GM23248 (cell line): ENCODE measurements around the gene ATP1B3. TPM values are rescaled to one million over a fixed set of nuclear protein-coding genes. Genes with fewer than 3 reads are reported as not detected.
A peak's percentile ranks its signal among the peaks of the same experiment; 100 is the strongest.

ENCODE experiments used
- DNase-seq: peaks from one replicate; pipeline ENCODE4 v3.0.0-alpha.2; 2015
- H2AFZ ChIP-seq: fragments of 200-600 bp; sonication (generic); 2 replicates; pipeline ENCODE4 v1.6.1; 2016; ENCODE audit warnings: antibody characterized with exemption
- H3F3A ChIP-seq: fragments of 200-600 bp; sonication (generic); 2 replicates; pipeline ENCODE4 v1.6.1; 2016; ENCODE audit warnings: mild to moderate bottlenecking, antibody characterized with exemption, mixed run types; ENCODE audit not compliant: insufficient read depth
- H3K27ac ChIP-seq: fragments of 200-600 bp; sonication (generic); 2 replicates; pipeline ENCODE4 v1.5.1; 2016; ENCODE audit warnings: mild to moderate bottlenecking
- H3K27me3 ChIP-seq: fragments of 200-600 bp; sonication (generic); replicated peaks from 2 replicates; pipeline ENCODE4 v1.6.1; 2016; ENCODE audit warnings: mild to moderate bottlenecking; ENCODE audit not compliant: insufficient read depth
- H3K36me3 ChIP-seq: fragments of 200-600 bp; sonication (generic); 2 replicates; pipeline ENCODE4 v1.6.1; 2016; ENCODE audit warnings: low read depth, mild to moderate bottlenecking
- H3K4me1 ChIP-seq: fragments of 200-600 bp; sonication (generic); 2 replicates; pipeline ENCODE4 v1.6.1; 2016; ENCODE audit warnings: mild to moderate bottlenecking; ENCODE audit not compliant: insufficient read depth
- H3K4me2 ChIP-seq: fragments of 200-600 bp; sonication (generic); one replicate; pipeline ENCODE4 v1.6.1; 2016; ENCODE audit warnings: mild to moderate bottlenecking; ENCODE audit not compliant: unreplicated experiment
- H3K4me3 ChIP-seq: fragments of 200-600 bp; sonication (generic); 2 replicates; pipeline ENCODE4 v1.5.1; 2016; ENCODE audit warnings: mild to moderate bottlenecking
- H3K79me2 ChIP-seq: fragments of 200-600 bp; sonication (generic); 2 replicates; pipeline ENCODE4 v1.6.1; 2016; ENCODE audit warnings: mild to moderate bottlenecking; ENCODE audit not compliant: insufficient read depth
- H3K9ac ChIP-seq: fragments of 200-600 bp; sonication (generic); 2 replicates; pipeline ENCODE4 v1.6.1; 2016; ENCODE audit warnings: mild to moderate bottlenecking
- H3K9me2 ChIP-seq: fragments of 200-600 bp; sonication (generic); 2 replicates; pipeline ENCODE4 v1.6.1; 2016; ENCODE audit warnings: mixed run types, mild to moderate bottlenecking, moderate library complexity; ENCODE audit not compliant: insufficient read depth
- H3K9me3 ChIP-seq: fragments of 200-600 bp; sonication (generic); one replicate; pipeline ENCODE4 v1.6.1; 2017; ENCODE audit warnings: low read depth
- H4K20me1 ChIP-seq: fragments of 200-600 bp; sonication (generic); 2 replicates; pipeline ENCODE4 v1.6.0; 2016; ENCODE audit not compliant: insufficient read depth
- EZH2 ChIP-seq: fragments of 200-600 bp; sonication (generic); IDR thresholded peaks from 2 replicates; pipeline ENCODE4 v1.6.1; 2018; ENCODE audit warnings: antibody characterized with exemption, mild to moderate bottlenecking; ENCODE audit not compliant: insufficient read depth, poor library complexity, severe bottlenecking
- EZH2phosphoT487 ChIP-seq: fragments of 200-600 bp; sonication (generic); IDR thresholded peaks from 2 replicates; pipeline ENCODE4 v1.6.1; 2018; ENCODE audit warnings: antibody characterized with exemption, moderate library complexity, mild to moderate bottlenecking, low read depth; ENCODE audit not compliant: insufficient read depth
- WGBS, 2 experiments: methylation state at CpG; one replicate each; pipeline ENCODE4 v1.1.6; 2015 to 2017; ENCODE audit warnings: low lambda C conversion rate in 2 of 2, low coverage in 1 of 2; ENCODE audit errors: missing lambda C conversion rate in 2 of 2; 5-methylcytosine and 5-hydroxymethylcytosine counted together
- in situ Hi-C: fragments of 300-500 bp; cut with MboI; formaldehyde crosslinking; loops from 2 replicates; pipeline ENCODE4 v1.15.0; 2020
- polyA plus RNA-seq: library from polyadenylated mRNA; unstranded; fragments of >200 nt; fragmentation: Nextera tagmentation; extraction: Ambion mirVana; gene quantifications from 2 replicates; pipeline ENCODE4 v1.2.1, GENCODE V29; 2016
- total RNA-seq: library from RNA; depleted of rRNA; stranded (reverse); fragments of >200 nt; shearing (Covaris generic); gene quantifications from 2 replicates; pipeline ENCODE4 v1.2.3, GENCODE V29; 2014

ATP1B3 gene
- total and polyA plus RNA-seq, 2 experiments from 2014 or later = 73.6 to 245 TPM

DNA sequence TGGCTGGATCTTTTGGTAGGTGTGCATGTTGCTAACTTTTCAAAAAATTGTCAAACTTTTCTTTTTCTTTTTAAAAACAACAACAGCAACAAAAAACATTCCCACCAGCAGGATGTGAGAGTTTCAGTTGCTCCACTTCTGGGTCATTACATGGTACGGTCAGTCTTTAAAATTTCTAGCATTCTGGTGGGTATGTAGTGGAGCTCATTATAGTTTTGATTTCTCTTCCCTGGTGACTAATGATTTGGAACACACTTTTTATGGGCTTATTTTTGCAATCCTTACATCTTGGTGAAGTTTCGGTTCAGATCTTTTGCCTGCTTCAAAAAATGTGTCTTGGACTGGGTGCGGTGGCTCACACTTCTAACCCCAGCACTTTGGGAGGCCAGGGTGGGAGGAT, 19.3 kb downstream of the ATP1B3 start:
- Histone ChIP-seq H3K9me2 (no peaks in the 10 kb centered on the region), H3K36me3 (no peaks in the 10 kb centered on the region), H3K4me3 (no peak overlapping the region), H4K20me1 (no peaks in the 10 kb centered on the region), H3K9ac (no peak overlapping the region; the same call in 1 of the 2 replicates), H3K4me1 (peaks cover 23% of the 10 kb centered on the region; the same call in 1 of the 2 replicates), H2AFZ (no peak overlapping the region), H3F3A (0 out of 2 replicates have a peak, but pooled peaks cover 9% of the 10 kb centered on the region), H3K27ac (peak overlapping the region; percentile 63; the same call in 1 of the 2 replicates), H3K9me3 (no peaks in the 10 kb centered on the region), H3K79me2 (peaks cover 97% of the 10 kb centered on the region), H3K4me2 (no peak overlapping the region), H3K27me3 (no peaks in the 10 kb centered on the region)
- 80 to 84% methylated on average over 3 of the region's 3 CpGs for WGBS, 2 experiments
- TF ChIP-seq EZH2 (no peak), EZH2phosphoT487 (no peak)
- in situ Hi-C loops = no loop called here
- peak; percentile 26 for DNase-seq

DNA sequence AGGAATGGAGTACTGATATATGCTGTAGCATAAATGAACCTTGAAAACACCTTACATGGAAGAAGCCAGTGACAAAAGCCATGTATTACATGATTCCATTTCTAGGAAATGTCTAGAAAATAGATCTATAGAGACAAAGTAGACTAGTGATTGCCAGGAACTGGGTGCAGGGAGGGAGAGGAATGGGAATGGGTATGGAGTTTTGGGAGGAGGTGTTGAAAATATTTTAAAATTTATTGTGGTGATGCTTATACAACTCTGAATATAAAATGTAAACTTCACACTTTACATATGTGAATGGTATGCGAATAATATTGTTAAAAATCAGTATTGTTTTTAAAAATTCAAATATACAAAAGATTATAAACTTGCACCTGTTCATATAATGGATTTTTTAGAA, 22.5 kb downstream of the ATP1B3 start:
- TF ChIP-seq EZH2 (no peak), EZH2phosphoT487 (no peak)

GRCh38 chr3:141900343-141900742, 23.9 kb downstream of the ATP1B3 start:
- Histone ChIP-seq H3K79me2 (peaks cover 82% of the 10 kb centered on the region), H3K27me3 (no peaks in the 10 kb centered on the region), H3K36me3 (no peaks in the 10 kb centered on the region), H3K4me3 (no peak overlapping the region), H3K9ac (no peak overlapping the region), H4K20me1 (no peaks in the 10 kb centered on the region), H3K4me2 (no peak overlapping the region), H3K4me1 (0 out of 2 replicates have a peak, but pooled peaks cover under 1% of the 10 kb centered on the region), H3K9me2 (no peaks in the 10 kb centered on the region), H3F3A (peaks cover 19% of the 10 kb centered on the region; the same call in 1 of the 2 replicates), H3K27ac (no peak overlapping the region), H3K9me3 (no peaks in the 10 kb centered on the region), H2AFZ (no peak overlapping the region)
- no peak for DNase-seq
- WGBS, 2 experiments = 95 to 96% methylated on average over 3 of the region's 3 CpGs
- in situ Hi-C loops = no loop called here
- no peak for TF ChIP-seq EZH2
- no peak for TF ChIP-seq EZH2phosphoT487

More for the DNA sequence above, 22.5 kb downstream of the ATP1B3 start:
- no peak overlapping the region for H3K4me3 ChIP-seq
- H3K4me2 ChIP-seq = no peak overlapping the region
- H3F3A ChIP-seq = 0 out of 2 replicates have a peak, but pooled peaks cover 9% of the 10 kb centered on the region
- H3K4me1 ChIP-seq = peaks cover 10% of the 10 kb centered on the region; the same call in 1 of the 2 replicates
- DNase-seq = no peak
- no peak overlapping the region for H2AFZ ChIP-seq
- no peaks in the 10 kb centered on the region for H3K9me2 ChIP-seq
- H4K20me1 ChIP-seq = no peaks in the 10 kb centered on the region
- no peaks in the 10 kb centered on the region for H3K36me3 ChIP-seq
- in situ Hi-C loops = no loop called here
- WGBS, 2 experiments = 100% methylated on average over 1 of the region's 1 CpG
- no peak overlapping the region for H3K9ac ChIP-seq
- H3K27me3 ChIP-seq = no peaks in the 10 kb centered on the region
- H3K79me2 ChIP-seq = peaks cover 94% of the 10 kb centered on the region
- H3K9me3 ChIP-seq = no peaks in the 10 kb centered on the region
- no peak overlapping the region for H3K27ac ChIP-seq

DNA sequence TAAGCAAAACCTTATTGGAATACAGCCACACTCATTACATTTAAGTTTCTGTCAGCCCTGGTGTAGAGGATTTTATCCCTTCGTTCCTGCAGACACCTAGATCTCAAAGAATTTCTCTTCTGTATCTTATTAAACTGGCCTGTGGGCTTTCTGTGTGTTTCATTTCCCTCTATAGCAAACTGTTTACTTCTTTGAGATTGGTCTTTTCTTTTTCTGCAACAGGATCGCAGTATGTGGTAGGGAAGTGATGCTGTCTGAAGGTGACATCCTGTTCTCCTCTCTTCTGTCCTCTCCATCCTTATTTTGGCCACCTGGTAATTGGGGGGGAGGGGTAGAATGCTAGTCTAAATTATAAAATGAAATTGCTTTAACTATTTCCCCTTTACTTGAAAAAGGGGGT, 25.5 kb downstream of the ATP1B3 start:
- in situ Hi-C loops = no loop called here
- Histone ChIP-seq H3K4me1 (no peaks in the 10 kb centered on the region), H3K4me3 (no peak overlapping the region), H3K79me2 (peaks cover 75% of the 10 kb centered on the region), H4K20me1 (no peaks in the 10 kb centered on the region), H3K27me3 (no peaks in the 10 kb centered on the region), H3K36me3 (peaks cover 5% of the 10 kb centered on the region; the same call in 1 of the 2 replicates), H3K9me2 (no peaks in the 10 kb centered on the region), H3K4me2 (no peak overlapping the region), H3F3A (peaks cover 16% of the 10 kb centered on the region; the same call in 1 of the 2 replicates), H3K9ac (no peak overlapping the region), H3K27ac (no peak overlapping the region), H3K9me3 (no peaks in the 10 kb centered on the region), H2AFZ (no peak overlapping the region)
- no peak for TF ChIP-seq EZH2
- no peak for TF ChIP-seq EZH2phosphoT487
- no peak for DNase-seq
- 95 to 98% methylated on average over 2 of the region's 2 CpGs for WGBS, 2 experiments

- Histone ChIP-seq H3K9ac (no peak overlapping the region), H3K9me3 (no peaks in the 10 kb centered on the region), H3K4me3 (no peak overlapping the region), H3K27me3 (no peaks in the 10 kb centered on the region), H3K27ac (no peak overlapping the region), H4K20me1 (no peaks in the 10 kb centered on the region), H3K4me2 (no peak overlapping the region), H3K79me2 (peaks cover 58% of the 10 kb centered on the region), H3K4me1 (no peaks in the 10 kb centered on the region), H3F3A (peaks cover 16% of the 10 kb centered on the region; the same call in 1 of the 2 replicates), H3K36me3 (peaks cover 22% of the 10 kb centered on the region), H3K9me2 (no peaks in the 10 kb centered on the region), H2AFZ (no peak overlapping the region)
- no peak for DNase-seq
- in situ Hi-C loops = no loop called here
- 97 to 98% methylated on average over 4 of the region's 4 CpGs for WGBS, 2 experiments
- no peak for TF ChIP-seq EZH2
These were observed 27.8 kb downstream of the ATP1B3 start for GRCh38 chr3:141904203-141904602.
